Psoas muscle (tissue), 8 donors: ENCODE data around the gene TCP11. TPM values are rescaled to one million over a fixed set of nuclear protein-coding genes. Genes with fewer than 3 reads are reported as not detected.

ENCODE experiments used
- ATAC-seq, 4 donors: fragments of 200-7000 bp; cut with Tn5 transposase; one replicate each; pipeline ENCODE4 v1.9.1; 2020; ENCODE audit warnings: moderate library complexity in 3 of 4, mild to moderate bottlenecking in 2 of 4
- DNase-seq, 2 donors: peaks; one replicate each; pipeline ENCODE4 v3.0.0-alpha.2; 2020
- H3K27ac ChIP-seq: fragments of 200-600 bp; one replicate; pipeline ENCODE4 v1.8.0; 2022
- H3K27me3 ChIP-seq, 3 donors: fragments of 200-600 bp in 1 of 3; one replicate each; pipeline versions ENCODE4 v1.6.1 to v1.8.0; 2013 to 2022; ENCODE audit warnings: low read length in 2 of 3, mild to moderate bottlenecking in 2 of 3, moderate library complexity in 1 of 3; ENCODE audit not compliant: insufficient read depth in 3 of 3
- H3K36me3 ChIP-seq, 2 donors: fragments of 200-600 bp in 1 of 2; one replicate each; pipeline versions ENCODE4 v1.6.1 to v1.8.0; 2013 to 2022; ENCODE audit warnings: low read depth in 1 of 2, mild to moderate bottlenecking in 1 of 2, moderate library complexity in 1 of 2; ENCODE audit not compliant: insufficient read depth in 1 of 2
- H3K4me1 ChIP-seq: fragments of 200-600 bp; one replicate; pipeline ENCODE4 v1.8.0; 2022
- H3K4me3 ChIP-seq: fragments of 200-600 bp; one replicate; pipeline ENCODE4 v1.8.0; 2022; ENCODE audit warnings: mild to moderate bottlenecking
- H3K9me3 ChIP-seq: fragments of 200-600 bp; one replicate; pipeline ENCODE4 v1.8.0; 2022
- WGBS, 3 donors: extraction: QIAGEN DNeasy Blood & Tissue Kit; methylation state at CpG; one replicate each; pipeline versions ENCODE4 v1.1.6 to v1.1.7; 2013; 5-methylcytosine and 5-hydroxymethylcytosine counted together
- intact Hi-C, 2 donors: fragments of 100-400 bp; cut with DNase I; formaldehyde crosslinking; loops; one replicate each; pipeline versions ENCODE4 v1.11.0 to v1.14.2; 2022
- polyA plus RNA-seq, 3 donors: library from polyadenylated mRNA; stranded (reverse); fragments of 200-250 nt; gene quantifications; one replicate each; pipeline ENCODE4 v1.2.3, GENCODE V29; 2013
- total RNA-seq, 4 donors: library from RNA; stranded (reverse); fragmentation: NEBNext Ultra II Directional in 2 of 4; extraction: Animal tissue kit (Norgen Biotek cat#: 25700) in 2 of 4; gene quantifications; one replicate each; pipeline versions ENCODE4 v1.2.1 to v1.2.4, GENCODE V29; 2021 to 2023
- TF ChIP-seq, protein P1 (sequence below): fragments of 200-600 bp; IDR thresholded peaks from one replicate; pipeline ENCODE4 v1.8.0; 2022; ENCODE audit warnings: antibody characterized with exemption
- donor health status: healthy with polysubstance abuse.
- donor health status: DM: no; HTN: no; CAD: no; lungs with moderate emphysema.
- donor health status: Bipolar disorder and iron deficiency.
- donor health status: healthy.
- donor health status: DM: yes; HTN: yes; CAD: no.
- donor health status: DM: no; HTN: no; CAD: no.
- donor health status: DM: no; HTN: no; CAD: no.
- donor health status: DM: yes; HTN: yes; CAD: no.

The TCP11 gene
- total and polyA plus RNA-seq, 7 donors, result 0.08 TPM; not detected in 6

DNA sequence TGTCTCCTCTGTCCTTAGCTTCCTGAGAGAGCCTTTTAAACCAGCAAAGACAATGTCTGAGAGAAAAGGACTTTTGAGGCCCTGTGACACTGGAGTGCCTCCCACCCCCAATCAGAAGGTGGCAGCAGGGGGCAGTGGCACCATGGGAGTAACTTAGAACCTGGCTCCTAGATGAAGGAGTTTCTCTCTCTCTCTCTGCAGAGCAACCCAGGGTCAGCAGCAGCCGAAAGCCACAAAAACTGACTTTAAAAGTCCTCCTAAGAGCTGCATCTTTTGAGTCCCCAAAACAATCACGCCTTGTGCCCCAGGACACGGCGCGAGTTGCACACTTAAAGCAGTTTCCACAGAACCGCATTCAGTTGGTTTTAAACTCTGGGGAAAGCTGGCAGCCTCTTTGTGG is 5.3 kb upstream of the TCP11 start:
- H3K9me3 ChIP-seq, result no peaks in the 10 kb centered on the region
- WGBS, 3 donors, result 71 to 78% (median 76%) methylated on average over 6 of the region's 6 CpGs
- H3K27me3 ChIP-seq, result peaks cover 0 to 3% (median 1%) of the 10 kb centered on the region in 3 donors
- no peak overlapping the region for H3K4me3 ChIP-seq
- H3K27ac ChIP-seq, result no peak overlapping the region
- intact Hi-C loops, result loop anchor here in 1 of 2 donors (5.0 kb wide), 1 partner anchor 96 kb away; no protein-coding TSS in a partner anchor
- peak in 1 of 2 donors; percentile 24 for DNase-seq
- peak in 2 of 4 donors; percentile 57 to 65 for ATAC-seq
- TF ChIP-seq, protein P1, sequence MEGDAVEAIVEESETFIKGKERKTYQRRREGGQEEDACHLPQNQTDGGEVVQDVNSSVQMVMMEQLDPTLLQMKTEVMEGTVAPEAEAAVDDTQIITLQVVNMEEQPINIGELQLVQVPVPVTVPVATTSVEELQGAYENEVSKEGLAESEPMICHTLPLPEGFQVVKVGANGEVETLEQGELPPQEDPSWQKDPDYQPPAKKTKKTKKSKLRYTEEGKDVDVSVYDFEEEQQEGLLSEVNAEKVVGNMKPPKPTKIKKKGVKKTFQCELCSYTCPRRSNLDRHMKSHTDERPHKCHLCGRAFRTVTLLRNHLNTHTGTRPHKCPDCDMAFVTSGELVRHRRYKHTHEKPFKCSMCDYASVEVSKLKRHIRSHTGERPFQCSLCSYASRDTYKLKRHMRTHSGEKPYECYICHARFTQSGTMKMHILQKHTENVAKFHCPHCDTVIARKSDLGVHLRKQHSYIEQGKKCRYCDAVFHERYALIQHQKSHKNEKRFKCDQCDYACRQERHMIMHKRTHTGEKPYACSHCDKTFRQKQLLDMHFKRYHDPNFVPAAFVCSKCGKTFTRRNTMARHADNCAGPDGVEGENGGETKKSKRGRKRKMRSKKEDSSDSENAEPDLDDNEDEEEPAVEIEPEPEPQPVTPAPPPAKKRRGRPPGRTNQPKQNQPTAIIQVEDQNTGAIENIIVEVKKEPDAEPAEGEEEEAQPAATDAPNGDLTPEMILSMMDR, result peak; percentile 43
- H3K4me1 ChIP-seq, result no peaks in the 10 kb centered on the region
- no peaks in the 10 kb centered on the region for H3K36me3 ChIP-seq

DNA sequence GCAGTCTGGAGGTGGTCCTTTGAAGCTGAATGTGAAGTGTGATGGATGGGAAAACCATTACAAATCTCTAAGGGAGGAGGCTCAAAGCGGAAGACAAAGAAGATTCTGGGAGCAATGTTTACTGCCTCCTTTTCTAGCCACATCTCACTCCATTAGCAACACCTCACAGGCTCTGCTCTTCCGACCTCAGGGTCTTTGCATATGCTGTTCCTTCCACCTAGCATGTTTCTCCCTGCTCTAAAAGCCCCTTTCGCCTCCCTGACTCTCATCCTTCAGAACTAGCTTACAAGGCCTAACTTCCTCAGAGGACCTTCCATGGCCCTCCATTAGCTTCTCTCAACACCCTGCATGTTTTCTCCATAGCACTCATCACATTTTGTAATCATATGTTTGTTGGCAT is 4.6 kb upstream of the TCP11 start:
- ATAC-seq, result no peak
- no peak overlapping the region for H3K4me3 ChIP-seq
- TF ChIP-seq, protein P1, result no peak

DNA sequence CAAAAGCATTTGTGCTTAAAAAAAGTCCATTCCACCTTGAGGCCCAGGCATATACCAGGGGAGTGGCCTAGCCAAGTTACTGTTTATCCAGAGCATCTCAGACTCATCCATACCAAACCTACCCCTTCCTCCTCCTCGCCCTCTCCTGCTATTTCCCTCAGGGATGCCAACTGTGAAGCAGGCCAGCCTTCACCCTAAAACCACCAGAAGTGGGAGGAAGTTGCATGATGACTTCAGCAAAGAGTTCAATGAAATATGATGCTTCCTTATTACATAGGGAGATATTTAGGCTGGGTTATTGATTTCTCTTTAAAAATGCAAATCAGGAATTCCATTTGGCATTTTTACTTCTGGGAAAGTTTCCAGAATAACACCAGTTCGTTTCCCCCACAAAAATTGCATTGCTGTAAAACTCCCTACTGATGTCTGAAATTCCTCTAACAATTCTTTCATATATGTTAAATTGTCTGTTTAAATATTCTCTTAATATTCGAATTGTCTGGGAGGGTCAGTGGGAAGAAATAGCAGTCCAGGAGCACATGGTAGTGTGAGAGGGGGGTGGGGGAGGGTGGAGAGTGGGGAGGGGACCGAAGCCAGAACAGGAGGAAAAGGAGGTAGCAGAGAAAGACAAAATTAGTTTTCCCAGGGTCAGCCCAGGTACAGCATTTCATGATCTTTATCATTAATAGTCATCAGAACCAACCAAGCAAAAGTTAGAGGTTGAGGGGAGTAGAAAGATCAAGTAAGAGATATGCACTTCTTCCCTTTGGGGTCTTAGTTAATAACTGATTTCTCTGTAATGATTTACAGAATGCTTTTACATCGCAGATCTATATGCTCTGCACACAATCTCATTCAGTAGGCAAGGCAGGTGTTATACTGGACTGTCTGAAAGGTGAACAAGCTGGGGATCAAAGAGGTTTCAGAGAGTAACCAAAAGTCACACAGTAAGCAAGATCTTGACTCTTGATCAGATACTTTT is 1.7 kb upstream of the TCP11 start:
- ATAC-seq (no peak), DNase-seq (no peak)
- intact Hi-C loops, result loop anchor here in 1 of 2 donors (5.0 kb wide), 1 partner anchor 64 kb away; no protein-coding TSS in a partner anchor
- H3K4me3 ChIP-seq, result no peak overlapping the region
- TF ChIP-seq, protein P1, result no peak
- peaks cover 0 to 6% (median 0%) of the 10 kb centered on the region in 3 donors for H3K27me3 ChIP-seq
- no peaks in the 10 kb centered on the region for H3K9me3 ChIP-seq
- H3K36me3 ChIP-seq, result no peaks in the 10 kb centered on the region
- H3K27ac ChIP-seq, result no peak overlapping the region
- H3K4me1 ChIP-seq, result no peaks in the 10 kb centered on the region
- 67 to 75% (median 74%) methylated on average over 5 of the region's 5 CpGs for WGBS, 3 donors

More for the DNA sequence above, 4.6 kb upstream of the TCP11 start:
- no peaks in the 10 kb centered on the region for H3K9me3 ChIP-seq
- H3K27me3 ChIP-seq, result peaks cover 0 to 5% (median 3%) of the 10 kb centered on the region in 3 donors
- no peak overlapping the region for H3K27ac ChIP-seq
- WGBS, 3 donors, result 91 to 98% (median 96%) methylated on average over 3 of the region's 3 CpGs
- H3K4me1 ChIP-seq, result no peaks in the 10 kb centered on the region
- no peak for DNase-seq
- intact Hi-C loops, result loop anchor here in 1 of 2 donors (5.0 kb wide), 1 partner anchor 97 kb away; no protein-coding TSS in a partner anchor
- no peaks in the 10 kb centered on the region for H3K36me3 ChIP-seq

DNA sequence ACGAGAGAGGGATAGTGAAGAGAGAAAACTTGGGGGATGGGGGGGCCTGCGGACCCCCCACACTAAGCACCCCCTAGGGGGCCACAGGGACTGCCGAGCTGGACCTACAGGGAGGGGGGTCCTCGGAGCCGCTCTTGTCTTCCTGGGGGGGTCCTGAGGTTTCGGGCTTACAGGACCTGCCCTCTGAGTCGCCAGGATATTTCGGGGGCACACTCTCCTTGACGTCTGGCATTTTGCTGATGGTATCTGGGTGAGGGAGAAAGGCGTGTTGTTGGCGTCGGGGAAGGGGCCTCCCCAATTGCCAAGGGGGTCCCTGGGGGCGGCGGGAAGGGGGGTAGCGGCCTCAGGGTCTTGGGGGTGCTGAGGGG is 516 bp downstream of the TCP11 start:
- no peak overlapping the region for H3K27ac ChIP-seq
- no peaks in the 10 kb centered on the region for H3K4me1 ChIP-seq
- no peaks in the 10 kb centered on the region for H3K9me3 ChIP-seq
- intact Hi-C loops, result loop anchor here (1.0 to 5.0 kb wide), 2 partner anchors 67 to 154 kb away; no protein-coding TSS in a partner anchor
- no peak for DNase-seq
- WGBS, 3 donors, result 42 to 60% (median 53%) methylated on average over 15 of the region's 15 CpGs
- no peaks in the 10 kb centered on the region for H3K36me3 ChIP-seq
- TF ChIP-seq, protein P1, result no peak
- H3K27me3 ChIP-seq, result peaks cover 0 to 6% (median 0%) of the 10 kb centered on the region in 3 donors
- H3K4me3 ChIP-seq, result peak overlapping the region; percentile 60
- ATAC-seq, result peak in 1 of 4 donors; percentile 15
